VCaP (cell line): ENCODE results near the gene ATRNL1.
"Not testable (repeated sequence)": the region's sequence is repeated elsewhere in the genome, so short reads cannot be mapped to it uniquely, and the experiment has no call there.

Experiments used
- H3K27ac ChIP-seq: fragments of 450-650 bp; 2 replicates; pipeline ENCODE4 v1.5.1; 2017
- CTCF ChIP-seq: fragments of 450-650 bp; conservative IDR thresholded peaks from 2 replicates; pipeline ENCODE4 v1.5.1; 2017; ENCODE audit warnings: mild to moderate bottlenecking, moderate library complexity

The ATRNL1 gene

GRCh38 chr10:115801457-115801856, 708.3 kb downstream of the ATRNL1 start:
- no peak for TF ChIP-seq CTCF
- no peak overlapping the region for H3K27ac ChIP-seq

GRCh38 chr10:115801992-115802391, 708.8 kb downstream of the ATRNL1 start:
- H3K27ac ChIP-seq: no peak overlapping the region
- no peak for TF ChIP-seq CTCF

- H3K27ac ChIP-seq: no peak overlapping the region
- no peak for TF ChIP-seq CTCF
Observed at GRCh38 chr10:115802911-115803310, 709.7 kb downstream of the ATRNL1 start.

GRCh38 chr10:115814542-115814941, 721.4 kb downstream of the ATRNL1 start:
- H3K27ac ChIP-seq: no peak overlapping the region
- no peak for TF ChIP-seq CTCF

- TF ChIP-seq CTCF: no peak
- no peak overlapping the region for H3K27ac ChIP-seq
Observed at GRCh38 chr10:115818012-115818411, 724.8 kb downstream of the ATRNL1 start.

GRCh38 chr10:115826396-115826795, 733.2 kb downstream of the ATRNL1 start:
- no peak for TF ChIP-seq CTCF
- no peak overlapping the region for H3K27ac ChIP-seq

GRCh38 chr10:115827231-115828009, 734.3 kb downstream of the ATRNL1 start:
- H3K27ac ChIP-seq: no peak overlapping the region
- no peak for TF ChIP-seq CTCF

- not testable (repeated sequence) for H3K27ac ChIP-seq
Observed at GRCh38 chr10:115828182-115828581, 735.0 kb downstream of the ATRNL1 start.
